CD4-positive, alpha-beta T cell treated with Interleukin-4 for 4 hours (primary cell): ENCODE data around the gene CRELD1.
A peak's percentile ranks its signal among the peaks of the same experiment; 100 is the strongest.
"Not testable (repeated sequence)": the region's sequence is repeated elsewhere in the genome, so short reads cannot be mapped to it uniquely, and the experiment has no call there.

Source experiments
- DNase-seq: peaks from one replicate; pipeline ENCODE4 v3.0.0-alpha.2; 2020

CRELD1 gene

GRCh38 chr3:9933561-9934234 is at the start of gene CRELD1:
TSS of gene CRELD1 (plus strand) at chr3:9933834. CDS start at chr3:9934439, 605 bp downstream.
- DNase-seq, result peak; percentile 97

DNA sequence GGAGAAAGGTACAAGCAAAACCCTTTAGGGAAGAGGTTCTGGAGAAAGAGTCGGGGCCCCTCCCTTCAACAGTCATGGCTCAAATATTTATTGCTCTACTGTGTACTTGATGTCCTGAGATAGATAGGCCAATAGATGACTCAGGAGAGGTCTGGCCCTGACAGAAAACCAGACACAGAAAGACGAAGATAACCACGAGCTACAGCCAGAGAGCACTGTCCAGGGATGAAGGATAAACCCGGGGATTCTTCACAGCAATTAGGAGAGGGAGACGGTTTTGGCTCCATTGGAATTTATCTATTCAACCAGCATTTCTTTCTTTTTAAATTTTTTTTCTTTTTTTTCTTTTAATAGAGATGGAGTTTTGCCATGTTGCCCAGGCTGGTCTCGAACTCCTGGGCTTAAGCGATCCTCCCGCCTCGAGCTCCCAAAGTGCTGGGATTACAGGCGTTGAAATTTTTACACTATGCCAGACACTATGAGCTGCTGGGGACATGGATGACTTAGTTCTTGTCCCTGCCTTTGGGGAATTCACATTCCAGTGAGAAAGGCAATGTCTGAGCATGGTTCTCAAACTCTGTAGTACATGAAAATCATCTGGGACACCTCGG is 49.0 kb upstream of the CRELD1 start:
- no peak for DNase-seq

DNA sequence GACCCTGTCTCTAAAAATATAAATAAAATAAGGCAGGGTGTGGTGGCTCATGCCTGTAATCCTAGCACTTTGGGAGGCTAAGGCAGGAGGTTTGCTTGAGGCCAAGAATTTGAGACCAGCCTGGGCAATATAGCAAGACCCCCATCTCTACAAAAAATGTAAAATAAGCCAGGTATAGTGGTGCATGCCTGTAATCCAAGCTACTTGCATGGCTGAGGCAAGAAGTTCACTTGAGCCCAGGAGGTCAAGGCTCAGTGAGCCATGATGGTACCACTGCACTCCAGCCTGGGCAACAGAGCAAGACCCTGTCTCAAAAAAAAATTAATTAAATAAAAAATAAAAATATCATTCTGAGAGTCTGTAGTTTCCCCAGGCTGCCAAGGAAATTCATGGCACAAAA is 47.3 kb upstream of the CRELD1 start:
- no peak for DNase-seq

GRCh38 chr3:9887480-9887879 is 46.2 kb upstream of the CRELD1 start:
- DNase-seq, result no peak

DNA sequence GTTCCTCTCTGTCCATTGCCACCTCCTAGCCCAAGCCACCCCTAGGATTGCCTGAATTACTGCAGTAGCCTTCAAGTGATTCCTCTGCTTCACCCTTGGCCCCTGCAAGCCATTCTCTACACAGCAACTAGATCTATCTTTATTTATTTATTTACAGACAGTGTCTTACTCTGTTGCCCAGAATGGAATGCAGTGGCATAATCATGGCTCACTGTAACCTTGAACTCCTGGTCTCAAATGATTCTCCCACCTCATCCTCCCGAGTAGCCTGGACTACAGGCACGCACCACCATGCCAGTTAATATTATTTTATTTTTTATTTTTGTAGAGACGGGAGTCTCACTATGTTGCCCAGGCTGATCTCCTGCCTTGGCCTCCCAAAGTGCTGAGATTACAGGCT is 45.1 kb upstream of the CRELD1 start:
- DNase-seq, result no peak

- DNase-seq, result no peak
Observed at GRCh38 chr3:9889405-9889804, 44.2 kb upstream of the CRELD1 start.

- DNase-seq, result peak; percentile 91
Observed at GRCh38 chr3:9890249-9891071, 43.2 kb upstream of the CRELD1 start, which contains the start of gene JAGN1. TSS of gene JAGN1 (plus strand) at chr3:9890610. CDS start at chr3:9890723, 113 bp downstream.

GRCh38 chr3:9891072-9891622 is 42.5 kb upstream of the CRELD1 start:
- no peak for DNase-seq

DNA sequence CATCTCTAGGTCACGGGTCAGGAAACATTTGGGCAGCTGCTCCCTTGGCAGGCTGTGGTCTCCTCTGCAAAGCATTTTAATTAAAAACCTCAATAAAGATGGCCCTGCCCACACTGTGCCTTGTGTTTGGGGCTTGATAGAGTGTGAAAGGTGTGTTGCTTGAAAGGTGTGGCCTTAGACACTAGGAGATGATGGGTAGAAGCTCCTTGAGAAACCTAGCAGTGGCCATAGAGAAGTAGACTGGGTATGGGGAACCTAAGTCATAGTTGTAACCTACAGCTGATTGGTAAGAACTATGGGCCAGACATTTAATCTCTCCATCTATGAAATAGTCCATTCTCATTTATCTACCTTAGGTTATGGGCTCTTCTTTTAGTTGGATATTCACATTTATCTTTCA is 39.9 kb upstream of the CRELD1 start:
- DNase-seq, result no peak

GRCh38 chr3:9895715-9896114 is 37.9 kb upstream of the CRELD1 start:
- not testable (repeated sequence) for DNase-seq

- DNase-seq, result not testable (repeated sequence)
Observed at GRCh38 chr3:9896755-9897407, 36.8 kb upstream of the CRELD1 start.

DNA sequence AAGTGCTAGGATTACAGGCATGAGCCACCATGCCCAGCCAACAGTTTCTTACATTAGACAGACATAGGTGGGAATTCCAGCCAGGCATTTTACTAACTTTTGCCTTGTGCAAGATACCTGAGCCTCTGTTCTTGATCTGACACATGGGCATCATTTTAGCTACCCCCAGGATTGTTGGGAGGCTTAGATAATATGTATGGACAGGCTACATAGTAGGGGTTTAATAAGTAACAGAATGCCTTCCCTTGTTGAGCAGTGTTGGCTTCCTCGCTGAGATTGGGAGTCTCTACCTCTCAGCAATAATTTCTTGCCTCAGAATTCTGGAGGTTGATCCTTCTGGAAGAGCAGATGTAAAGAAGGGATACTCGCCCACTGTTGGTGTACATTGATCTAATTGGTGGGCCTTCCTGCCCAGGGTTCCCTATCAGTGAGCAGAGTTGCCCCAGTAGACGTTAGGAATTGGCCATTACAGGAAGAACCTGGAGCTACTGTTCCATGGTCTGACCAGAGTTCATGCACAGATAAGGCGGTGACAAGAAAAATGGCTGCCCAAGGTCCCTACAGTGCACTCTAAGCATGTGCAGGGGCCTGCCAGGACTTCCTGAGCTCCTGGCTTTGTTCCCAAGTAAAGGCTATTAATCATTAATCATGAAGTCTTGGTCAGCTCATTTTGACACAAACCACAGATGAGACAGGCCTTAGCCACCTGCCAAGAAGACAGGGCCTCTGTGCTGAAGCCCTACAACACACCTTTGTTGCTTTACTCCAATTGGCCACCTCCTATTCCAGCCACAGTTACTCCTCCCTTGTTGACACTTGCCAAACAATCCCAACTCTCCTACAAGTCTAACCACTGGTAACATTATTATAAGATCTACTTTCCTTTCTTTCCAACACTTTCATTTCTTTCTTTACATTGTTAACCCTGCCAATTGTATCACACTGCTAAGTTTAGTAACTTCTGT is 35.9 kb upstream of the CRELD1 start:
- DNase-seq, result no peak

DNA sequence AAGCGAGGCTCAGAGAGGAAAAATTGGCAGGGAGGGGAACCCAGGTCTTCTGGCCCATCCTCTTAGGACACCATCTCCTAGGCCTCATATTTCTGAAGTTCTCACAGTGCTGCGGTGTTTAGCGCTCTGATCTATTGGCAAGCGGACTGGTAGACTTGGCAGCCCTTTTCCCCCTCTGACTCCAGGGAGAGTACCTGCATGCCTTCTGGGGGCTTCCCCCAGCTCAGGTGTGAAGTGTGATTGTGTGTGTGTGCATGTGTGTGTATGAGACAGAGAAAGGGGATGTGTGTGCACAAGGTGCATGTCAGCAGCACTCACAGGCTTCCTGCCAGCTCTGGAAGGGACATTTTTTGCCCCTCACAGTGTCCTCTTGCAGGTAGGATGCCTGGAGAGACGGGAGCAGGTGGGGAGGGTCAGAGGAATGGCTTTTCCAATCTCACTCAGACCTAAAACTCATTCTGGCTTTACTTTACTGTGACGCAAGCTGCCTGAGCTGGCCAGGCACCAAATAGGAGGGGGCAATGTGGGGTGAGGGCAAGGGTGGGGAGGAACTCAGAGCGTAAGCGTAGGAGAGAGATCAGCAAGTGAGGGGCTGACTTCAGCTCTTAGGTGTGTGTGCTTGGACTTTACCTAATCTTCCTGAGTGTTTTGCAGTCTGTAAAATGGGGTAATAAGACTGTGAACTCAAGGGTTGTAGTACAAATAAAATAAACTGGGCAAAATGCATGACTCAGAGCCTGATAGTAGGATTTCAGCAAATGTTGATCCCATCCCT is 35.0 kb upstream of the CRELD1 start:
- DNase-seq, result no peak

DNA sequence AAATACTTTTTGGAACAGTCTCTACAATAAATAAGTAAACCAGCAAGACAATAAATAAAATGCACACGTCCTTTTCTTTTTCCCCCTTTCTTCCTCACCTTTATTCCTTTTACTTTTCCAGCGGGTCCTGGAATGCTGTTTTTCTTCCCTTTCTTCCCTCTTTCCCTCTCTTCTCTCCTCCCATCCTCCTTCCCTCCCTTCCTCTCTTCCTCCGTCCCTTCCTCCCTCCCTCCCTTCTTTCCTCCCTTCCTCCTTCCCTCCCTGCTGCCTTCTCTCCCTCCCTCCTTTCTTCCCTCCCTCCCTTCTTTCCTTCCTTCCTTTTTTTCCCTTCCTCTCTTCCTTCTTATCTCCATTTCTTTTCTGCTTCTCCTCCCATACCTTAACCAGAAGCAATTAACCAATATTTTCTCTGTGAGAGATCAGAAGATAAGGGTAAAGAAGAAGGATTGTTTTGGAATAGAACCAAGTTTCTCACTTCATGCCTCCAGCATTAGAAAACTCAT is 34.3 kb upstream of the CRELD1 start:
- DNase-seq, result no peak

DNA sequence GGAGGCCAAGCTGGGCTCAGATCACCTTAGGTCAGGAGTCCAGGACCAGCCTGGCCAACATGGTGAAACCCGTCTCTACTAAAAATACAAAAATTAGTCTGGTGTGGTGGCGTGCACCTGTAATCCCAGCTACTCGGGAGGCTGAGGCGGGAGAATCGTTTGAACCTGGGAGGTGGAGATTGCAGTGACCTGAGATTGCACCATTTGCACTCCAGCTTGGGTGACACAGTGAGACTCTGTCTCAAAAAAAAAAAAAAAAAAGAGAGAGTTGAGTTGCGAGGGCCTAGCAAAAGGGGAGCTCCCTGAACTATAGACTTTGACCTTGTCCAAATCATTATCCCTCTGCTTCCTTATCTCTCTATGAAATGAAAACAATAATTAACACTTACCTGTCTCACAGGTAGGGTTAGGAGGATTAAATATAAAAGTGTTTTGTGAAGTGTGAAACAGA is 32.6 kb upstream of the CRELD1 start:
- not testable (repeated sequence) for DNase-seq

DNA sequence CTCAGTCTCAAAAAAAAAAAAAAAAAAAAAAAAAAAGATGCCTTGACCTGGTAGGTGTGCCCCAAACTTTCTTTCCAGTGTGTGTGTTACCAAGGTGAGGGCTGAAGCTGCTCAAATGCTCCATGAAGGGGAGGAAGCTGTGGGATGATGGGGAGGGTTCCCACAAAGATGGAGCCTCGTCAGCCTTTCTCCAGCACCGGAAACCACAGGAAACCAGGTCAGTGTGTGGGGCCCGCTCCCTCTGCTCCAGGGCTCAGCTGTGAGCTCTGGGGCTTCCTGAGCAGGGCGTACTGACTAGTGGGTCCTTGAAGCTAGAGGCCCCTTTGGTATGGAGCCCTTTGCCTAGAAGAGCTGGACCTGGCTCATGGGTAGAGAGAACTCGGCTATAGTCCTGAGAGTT is 31.7 kb upstream of the CRELD1 start:
- peak; percentile 38 for DNase-seq

DNA sequence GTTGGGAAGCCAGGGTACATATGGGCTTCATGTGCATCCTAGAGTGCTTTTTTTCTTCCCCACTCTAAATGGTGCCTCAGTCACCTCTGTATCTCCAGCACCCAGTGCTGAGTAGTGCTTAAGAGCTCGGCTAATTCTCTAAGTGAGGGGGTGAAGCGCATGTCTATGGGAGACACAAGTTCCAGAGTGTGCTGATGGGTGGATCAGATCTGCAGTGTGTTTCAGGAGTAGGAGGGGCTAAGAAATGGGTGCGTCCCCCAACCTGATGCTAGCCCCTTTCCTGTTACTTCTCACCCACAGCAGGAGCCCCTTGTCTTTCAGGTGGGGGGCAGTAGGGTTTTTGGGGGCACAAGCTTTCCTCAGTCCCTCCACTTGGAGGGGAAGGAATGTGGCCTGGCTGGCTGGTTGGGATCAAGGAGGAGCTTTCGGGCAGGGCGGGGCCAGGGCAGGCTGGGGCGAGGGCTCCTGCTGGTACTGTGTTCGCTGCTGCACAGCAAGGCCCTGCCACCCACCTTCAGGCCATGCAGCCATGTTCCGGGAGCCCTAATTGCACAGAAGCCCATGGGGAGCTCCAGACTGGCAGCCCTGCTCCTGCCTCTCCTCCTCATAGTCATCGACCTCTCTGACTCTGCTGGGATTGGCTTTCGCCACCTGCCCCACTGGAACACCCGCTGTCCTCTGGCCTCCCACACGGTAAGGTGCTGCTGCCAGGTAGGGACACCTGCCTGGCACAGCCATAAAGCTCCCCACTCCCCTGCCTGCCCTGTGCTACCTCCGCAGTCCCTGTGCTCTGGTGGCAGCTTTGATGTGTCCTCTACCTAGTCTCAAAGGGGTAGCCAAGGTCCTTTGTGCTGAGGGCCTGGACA is 31.0 kb upstream of the CRELD1 start, which contains the start of gene IL17RE:
Gene IL17RE (plus strand): TSS at position 477 of the 866 bp plus-strand sequence. CDS start 85 bp downstream, at position 562.
- DNase-seq, result no peak

- no peak for DNase-seq
Observed at GRCh38 chr3:9903238-9903624, 30.4 kb upstream of the CRELD1 start.

- DNase-seq, result no peak
Observed at GRCh38 chr3:9903904-9904303, 29.7 kb upstream of the CRELD1 start.
